A673 (cell line): Measurements from ENCODE around the gene PTPN23. TPM values are rescaled to one million over a fixed set of nuclear protein-coding genes. Genes with fewer than 3 reads are reported as not detected.

Source experiments
- BruUV-seq: library from RNA; stranded (reverse); fragments of 400-500 nt; replicated peaks from 2 replicates; lab custom pipeline; 2021; lab: Mats Ljungman, UMichigan
- CTCF ChIA-PET: fragments of 300-600 bp; sonication (Branson Sonifier 250); formaldehyde crosslinking; loops from one replicate; lab custom pipeline; 2022; ENCODE audit warnings: antibody characterized with exemption; lab: Charles Lee
- POLR2A ChIA-PET: fragments of 300-600 bp; sonication (Branson Sonifier 250); formaldehyde crosslinking; loops from one replicate; lab custom pipeline; 2022; ENCODE audit warnings: antibody characterized with exemption; ENCODE audit not compliant: low non-redundant PET; lab: Charles Lee
- DNase-seq: peaks from one replicate; pipeline ENCODE4 v3.0.0-alpha.2; 2015; ENCODE audit warnings: low spot score
- H3K27ac ChIP-seq: fragments of 200-600 bp; sonication (generic); 2 replicates; pipeline ENCODE4 v1.5.1; 2016; ENCODE audit warnings: mixed run types, low read depth, mild to moderate bottlenecking, mixed read lengths, antibody characterized with exemption, low read length; ENCODE audit not compliant: poor library complexity, severe bottlenecking
- H3K27me3 ChIP-seq: fragments of 200-600 bp; sonication (generic); replicated peaks from 2 replicates; pipeline ENCODE4 v1.6.1; 2017; ENCODE audit warnings: mixed run types, low read depth, mild to moderate bottlenecking, mixed read lengths, antibody characterized with exemption, low read length; ENCODE audit not compliant: insufficient read depth, poor library complexity
- H3K36me3 ChIP-seq: fragments of 200-600 bp; sonication (generic); 2 replicates; pipeline ENCODE4 v1.6.1; 2016; ENCODE audit warnings: mixed run types, mild to moderate bottlenecking, mixed read lengths, antibody characterized with exemption, low read length; ENCODE audit not compliant: insufficient read depth, poor library complexity, severe bottlenecking
- H3K4me1 ChIP-seq: fragments of 200-600 bp; sonication (generic); 2 replicates; pipeline ENCODE4 v1.6.1; 2017; ENCODE audit warnings: mixed run types, mild to moderate bottlenecking, mixed read lengths, antibody characterized with exemption, low read length; ENCODE audit not compliant: insufficient read depth, poor library complexity, severe bottlenecking
- H3K4me3 ChIP-seq: fragments of 200-600 bp; sonication (generic); 2 replicates; pipeline ENCODE4 v1.5.1; 2016; ENCODE audit warnings: low read depth, mixed run types, mild to moderate bottlenecking, mixed read lengths, low read length; ENCODE audit not compliant: poor library complexity, severe bottlenecking
- H3K9me3 ChIP-seq: fragments of 200-600 bp; sonication (generic); 2 replicates; pipeline ENCODE4 v1.6.1; 2016; ENCODE audit warnings: mixed run types, low read depth, mild to moderate bottlenecking, mixed read lengths, antibody characterized with exemption, low read length; ENCODE audit not compliant: poor library complexity, severe bottlenecking
- CTCF ChIP-seq: fragments of 300-800, 200-600 bp; sonication (generic); conservative IDR thresholded peaks from 2 replicates; pipeline ENCODE4 v1.5.1; 2017; ENCODE audit warnings: low read depth, mild to moderate bottlenecking, antibody characterized with exemption, low read length, moderate library complexity, mixed read lengths
- EZH2 ChIP-seq: fragments of 200-600 bp; sonication (generic); IDR thresholded peaks from 2 replicates; pipeline ENCODE4 v1.6.1; 2017; ENCODE audit warnings: borderline replicate concordance, low read depth, mild to moderate bottlenecking, mixed read lengths, antibody characterized with exemption, low read length; ENCODE audit not compliant: poor library complexity, severe bottlenecking
- intact Hi-C: fragments of 100-400 bp; cut with micrococcal nuclease; formaldehyde crosslinking; loops from one replicate; pipeline ENCODE4 v1.10.0; 2022; ENCODE audit not compliant: unreplicated experiment
- total RNA-seq: library from RNA; stranded (reverse); gene quantifications from 2 replicates; pipeline ENCODE4 v1.2.3, GENCODE V29; 2021

Gene PTPN23
- total RNA-seq, 1 experiment from 2014 or later = 24.0 TPM

- Histone ChIP-seq H3K27ac (no peak overlapping the region), H3K36me3 (no peaks in the 10 kb centered on the region), H3K4me1 (no peaks in the 10 kb centered on the region), H3K4me3 (no peak overlapping the region), H3K9me3 (no peaks in the 10 kb centered on the region), H3K27me3 (no peaks in the 10 kb centered on the region)
- no peak for DNase-seq
- ChIA-PET POLR2A (no interaction called here), CTCF (no interaction called here)
- intact Hi-C loops = no loop called here
- BruUV-seq = no TSS peak
- TF ChIP-seq EZH2 = no peak
- TF ChIP-seq CTCF = no peak
Observed at GRCh38 chr3:47392933-47393332, 12.1 kb downstream of the PTPN23 start.

DNA sequence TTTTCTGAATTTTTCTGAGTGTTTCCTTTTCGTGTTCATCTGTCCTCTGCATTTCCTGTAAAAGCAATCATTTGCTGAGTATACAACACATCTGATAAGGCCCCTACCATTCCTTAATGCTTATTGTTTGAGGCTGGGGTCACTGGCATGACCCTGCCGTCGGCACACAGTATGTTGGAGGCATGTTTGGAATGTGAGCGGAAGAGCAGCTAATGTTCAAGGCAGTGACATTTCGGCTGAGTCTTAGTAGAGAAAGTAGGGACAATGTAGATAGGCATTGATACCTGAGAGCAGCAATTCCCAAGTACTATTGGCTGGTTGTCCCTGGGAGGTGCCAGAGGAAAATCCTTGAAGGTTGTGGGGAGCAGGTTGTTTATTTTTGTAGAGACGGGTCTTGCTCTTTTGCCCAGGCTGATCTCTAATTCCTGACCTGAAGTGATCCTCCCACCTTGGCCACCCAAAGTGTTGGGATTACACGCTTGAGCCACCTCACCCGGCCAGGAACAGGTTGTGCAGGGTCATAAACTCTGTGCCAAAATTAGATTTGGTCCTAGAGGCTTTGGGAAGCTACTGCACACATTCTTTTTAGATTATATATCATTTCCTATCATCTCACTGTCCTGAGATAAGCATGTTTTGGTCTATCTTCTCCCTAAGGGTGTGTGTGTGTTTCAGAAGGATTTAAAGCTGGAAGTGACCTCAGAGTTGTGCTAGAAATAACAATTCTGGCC is 13.5 kb downstream of the PTPN23 start:
- TF ChIP-seq CTCF = no peak
- no peak for TF ChIP-seq EZH2
- H3K9me3 ChIP-seq = no peaks in the 10 kb centered on the region
- H3K4me1 ChIP-seq = no peaks in the 10 kb centered on the region
- intact Hi-C loops = no loop called here
- no peak overlapping the region for H3K4me3 ChIP-seq
- no peak overlapping the region for H3K27ac ChIP-seq
- ChIA-PET POLR2A (no interaction called here), CTCF (no interaction called here)
- BruUV-seq = no TSS peak
- H3K27me3 ChIP-seq = no peaks in the 10 kb centered on the region
- H3K36me3 ChIP-seq = no peaks in the 10 kb centered on the region
- no peak for DNase-seq

GRCh38 chr3:47394881-47395280 is 14.1 kb downstream of the PTPN23 start:
- no peak for DNase-seq
- Histone ChIP-seq H3K27ac (no peak overlapping the region), H3K4me1 (no peaks in the 10 kb centered on the region), H3K4me3 (no peak overlapping the region), H3K36me3 (no peaks in the 10 kb centered on the region), H3K9me3 (no peaks in the 10 kb centered on the region), H3K27me3 (no peaks in the 10 kb centered on the region)
- no peak for TF ChIP-seq CTCF
- POLR2A ChIA-PET = no interaction called here
- CTCF ChIA-PET = no interaction called here
- no TSS peak for BruUV-seq
- intact Hi-C loops = no loop called here
